HCT116 (cell line): ENCODE results near the gene BCKDK. TPM values are rescaled to one million over a fixed set of nuclear protein-coding genes. Genes with fewer than 3 reads are reported as not detected.

Experiments
- ATAC-seq: fragments of 200-7000 bp; cut with Tn5 transposase; 2 replicates; pipeline ENCODE4 v1.9.1; 2020; ENCODE audit warnings: mild to moderate bottlenecking, moderate library complexity
- BruUV-seq: library from RNA; stranded (reverse); fragments of 400-500 nt; replicated peaks from 2 replicates; lab custom pipeline; 2021; lab: Mats Ljungman, UMichigan
- CTCF ChIA-PET: fragments of 300-600 bp; sonication (Branson Sonifier 250); formaldehyde crosslinking; loops from one replicate; lab custom pipeline; 2021; ENCODE audit warnings: antibody characterized with exemption; lab: Charles Lee
- POLR2A ChIA-PET: fragments of 300-600, 350-600 bp; sonication (Branson Sonifier 250); formaldehyde crosslinking; loops from one replicate; lab custom pipeline; 2021; ENCODE audit warnings: antibody characterized with exemption; lab: Charles Lee
- RAD21 ChIA-PET, 2 experiments: fragments of 300-600 bp; sonication (Branson Sonifier 250); formaldehyde crosslinking; loops; one replicate each; lab custom pipeline; 2023; ENCODE audit warnings: low total read pairs in 2 of 2; ENCODE audit not compliant: uncharacterized antibody in 2 of 2, unreplicated experiment in 2 of 2, low non-redundant PET in 1 of 2; lab: Charles Lee
- DNase-seq: peaks from one replicate; pipeline ENCODE4 v3.0.0-alpha.2; 2010; ENCODE audit warnings: low read depth, low spot score
- H2AFZ ChIP-seq: fragments of 200-600 bp; shearing (Covaris generic), sonication (generic); 2 replicates; pipeline ENCODE4 v1.6.1; 2017; ENCODE audit warnings: low read depth, mixed run types, mixed read lengths, antibody characterized with exemption, low read length; ENCODE audit not compliant: poor library complexity, severe bottlenecking
- H3K27ac ChIP-seq: 2 replicates; pipeline ENCODE4 v1.5.1; 2012; ENCODE audit warnings: low read depth, low read length
- H3K27me3 ChIP-seq: fragments of 200-600 bp; sonication (generic); 2 replicates; pipeline ENCODE4 v1.6.1; 2016; ENCODE audit warnings: mixed run types, low read length, mixed read lengths; ENCODE audit not compliant: insufficient read depth
- H3K36me3 ChIP-seq, 2 experiments: fragments of 200-500 bp in 1 of 2; fragments of 200-600 bp in 1 of 2; sonication (Bioruptor generic) in 1 of 2; sonication (generic) in 1 of 2; 2 replicates each; pipeline versions ENCODE4 v1.5.1 to v1.6.1; 2014 to 2016; ENCODE audit warnings: low read length in 2 of 2, inconsistent platforms in 1 of 2, mixed read lengths in 1 of 2, mixed run types in 1 of 2; ENCODE audit not compliant: insufficient read depth in 2 of 2, control insufficient read depth in 1 of 2
- H3K4me1 ChIP-seq, 2 experiments: fragments of 200-600 bp in 1 of 2; sonication (generic) in 1 of 2; 2 replicates each; pipeline versions ENCODE4 v1.5.1 to v1.6.1; 2012 to 2017; ENCODE audit warnings: low read length in 2 of 2, inconsistent platforms in 1 of 2, mild to moderate bottlenecking in 1 of 2, mixed read lengths in 1 of 2, mixed run types in 1 of 2, moderate library complexity in 1 of 2; ENCODE audit not compliant: insufficient read depth in 2 of 2, control insufficient read depth in 1 of 2
- H3K4me2 ChIP-seq: fragments of 200-600 bp; sonication (generic); 2 replicates; pipeline ENCODE4 v1.6.1; 2017; ENCODE audit warnings: mixed run types, low read length, mixed read lengths
- H3K4me3 ChIP-seq, 2 experiments: fragments of 200-600 bp in 1 of 2; sonication (generic) in 1 of 2; replicated peaks in 1 of 2; 2 replicates each; pipeline ENCODE4 v1.5.1; 2011 to 2016; ENCODE audit warnings: low read length in 2 of 2, control low read depth in 1 of 2, low read depth in 1 of 2, mild to moderate bottlenecking in 1 of 2, mixed read lengths in 1 of 2, mixed run types in 1 of 2
- H3K79me2 ChIP-seq: fragments of 200-600 bp; sonication (generic); 2 replicates; pipeline ENCODE4 v1.6.1; 2017; ENCODE audit warnings: mild to moderate bottlenecking, mixed run types, low read length, moderate library complexity, mixed read lengths; ENCODE audit not compliant: insufficient read depth
- H3K9ac ChIP-seq: fragments of 200-600 bp; sonication (generic); 2 replicates; pipeline ENCODE4 v1.6.1; 2016; ENCODE audit warnings: low read length, mixed read lengths
- H3K9me2 ChIP-seq: fragments of 200-600 bp; sonication (generic), shearing (Covaris generic); 2 replicates; pipeline ENCODE4 v1.6.1; 2017; ENCODE audit warnings: mixed run types, mild to moderate bottlenecking, moderate library complexity; ENCODE audit not compliant: insufficient read depth
- H3K9me3 ChIP-seq, 2 experiments: fragments of 200-500 bp in 1 of 2; fragments of 200-600 bp in 1 of 2; sonication (Bioruptor generic) in 1 of 2; sonication (generic) in 1 of 2; 2 replicates each; pipeline ENCODE4 v1.6.1; 2014 to 2017; ENCODE audit warnings: low read length in 2 of 2, mixed read lengths in 2 of 2, inconsistent platforms in 1 of 2, low read depth in 1 of 2, mild to moderate bottlenecking in 1 of 2, mixed run types in 1 of 2, moderate library complexity in 1 of 2; ENCODE audit not compliant: control insufficient read depth in 1 of 2, insufficient read depth in 1 of 2
- H4K20me1 ChIP-seq: fragments of 200-600 bp; sonication (generic), shearing (Covaris generic); 2 replicates; pipeline ENCODE4 v1.6.1; 2017; ENCODE audit warnings: mixed run types, mild to moderate bottlenecking, moderate library complexity; ENCODE audit not compliant: insufficient read depth
- CTCF ChIP-seq, 3 experiments: fragments of 200-600 bp in 1 of 3; sonication (generic) in 1 of 3; IDR thresholded peaks in 2 of 3; conservative IDR thresholded peaks in 1 of 3; 2 replicates each; pipeline ENCODE4 v1.5.1; 2012 to 2017; ENCODE audit warnings: low read depth in 2 of 3, low read length in 2 of 3, antibody characterized with exemption in 1 of 3, borderline replicate concordance in 1 of 3, control low read depth in 1 of 3, mild to moderate bottlenecking in 1 of 3, mixed read lengths in 1 of 3, mixed run types in 1 of 3, moderate library complexity in 1 of 3; ENCODE audit not compliant: insufficient read depth in 1 of 3
- EGR1 ChIP-seq: IDR thresholded peaks from 2 replicates; pipeline ENCODE4 v1.6.1; 2012; ENCODE audit warnings: low read depth
- EZH2 ChIP-seq: fragments of 200-600 bp; sonication (generic); IDR thresholded peaks from 2 replicates; pipeline ENCODE4 v1.6.1; 2017; ENCODE audit warnings: antibody characterized with exemption, mixed run types
- EZH2phosphoT487 ChIP-seq: fragments of 200-600 bp; IDR thresholded peaks from 2 replicates; pipeline ENCODE4 v1.6.1; 2018; ENCODE audit warnings: antibody characterized with exemption, borderline replicate concordance
- JUND ChIP-seq: IDR thresholded peaks from 2 replicates; pipeline ENCODE4 v1.6.1; 2012
- RAD21 ChIP-seq: IDR thresholded peaks from 2 replicates; pipeline ENCODE4 v1.6.1; 2012; ENCODE audit warnings: low read depth, mild to moderate bottlenecking
- SP1 ChIP-seq: IDR thresholded peaks from 2 replicates; pipeline ENCODE4 v1.6.1; 2012; ENCODE audit warnings: low read depth
- TCF7L2 ChIP-seq: IDR thresholded peaks from 2 replicates; pipeline ENCODE4 v1.7.0; 2011; ENCODE audit warnings: borderline replicate concordance, inconsistent platforms; ENCODE audit not compliant: insufficient read depth, insufficient read length; ENCODE audit errors: extremely low read depth
- ZBTB33 ChIP-seq: IDR thresholded peaks from 2 replicates; pipeline ENCODE4 v1.6.1; 2011; ENCODE audit warnings: mild to moderate bottlenecking, low read length, moderate library complexity; ENCODE audit not compliant: insufficient replicate concordance; ENCODE audit errors: extremely low read depth
- ZFX ChIP-seq: fragments of 450-650 bp; IDR thresholded peaks from 2 replicates; pipeline ENCODE4 v1.6.1; 2017
- intact Hi-C: fragments of 100-400 bp; cut with micrococcal nuclease; formaldehyde crosslinking; loops from 2 replicates; pipeline ENCODE4 v1.10.0; 2022
- total RNA-seq: library from RNA; stranded (reverse); gene quantifications from one replicate; pipeline ENCODE4 v1.2.1, GENCODE V29; 2021; ENCODE audit not compliant: unreplicated experiment

BCKDK gene
- total RNA-seq, 1 experiment from 2014 or later: 60.7 TPM

- no peak for TF ChIP-seq ZBTB33
These were observed 22.8 kb upstream of the BCKDK start (continued) for GRCh38 chr16:31085411-31085810.

GRCh38 chr16:31085873-31086628 is 22.1 kb upstream of the BCKDK start:
- H3K27me3 ChIP-seq: no peaks in the 10 kb centered on the region
- no peak overlapping the region for H3K4me3 ChIP-seq
- H3K79me2 ChIP-seq: peaks cover 5% of the 10 kb centered on the region; the same call in 1 of the 2 replicates
- POLR2A ChIA-PET: no interaction called here
- no peaks in the 10 kb centered on the region for H4K20me1 ChIP-seq
- CTCF ChIA-PET: no interaction called here
- H3K9me3 ChIP-seq: no peaks in the 10 kb centered on the region
- no peak overlapping the region for H3K4me2 ChIP-seq
- H3K4me1 ChIP-seq: peaks cover 0 to 11% of the 10 kb centered on the region in 2 experiments; a peak in 1 of 4 replicates
- BruUV-seq: no TSS peak
- H3K36me3 ChIP-seq: peaks cover 0 to 11% of the 10 kb centered on the region in 2 experiments; a peak in 3 of 4 replicates
- RAD21 ChIA-PET: no interaction called here
- H3K9ac ChIP-seq: no peak overlapping the region
- H3K9me2 ChIP-seq: no peaks in the 10 kb centered on the region
- no peak overlapping the region for H2AFZ ChIP-seq
- no peak for ATAC-seq
- TF ChIP-seq RAD21: no peak
- TF ChIP-seq CTCF (IDR thresholded peaks at IDR 0.05 in 2 of 3, conservative IDR thresholded peaks at IDR 0.05 in 1 of 3; ENCODE audit: borderline replicate concordance in 1 of 3, insufficient read depth in 1 of 3, low read depth in 2 of 3, low read length in 2 of 3): no peak
- no peak for TF ChIP-seq EZH2phosphoT487
- no peak for TF ChIP-seq ZFX
- TF ChIP-seq SP1: no peak
- TF ChIP-seq TCF7L2: no peak
- TF ChIP-seq EZH2: no peak
- no peak for TF ChIP-seq JUND
- no peak for TF ChIP-seq ZBTB33
- no peak for TF ChIP-seq EGR1
- DNase-seq: no peak
- intact Hi-C loops: no loop called here
- no peak overlapping the region for H3K27ac ChIP-seq
